Measurements from ENCODE around the gene ICE1. TPM values are rescaled to one million over a fixed set of nuclear protein-coding genes. Genes with fewer than 3 reads are reported as not detected.
"Not testable (repeated sequence)": the region's sequence is repeated elsewhere in the genome, so short reads cannot be mapped to it uniquely, and the experiment has no call there.

ICE1 gene
- total and polyA plus RNA-seq, 10 donors: 4.9 to 42.7 (median 31.3) TPM

DNA sequence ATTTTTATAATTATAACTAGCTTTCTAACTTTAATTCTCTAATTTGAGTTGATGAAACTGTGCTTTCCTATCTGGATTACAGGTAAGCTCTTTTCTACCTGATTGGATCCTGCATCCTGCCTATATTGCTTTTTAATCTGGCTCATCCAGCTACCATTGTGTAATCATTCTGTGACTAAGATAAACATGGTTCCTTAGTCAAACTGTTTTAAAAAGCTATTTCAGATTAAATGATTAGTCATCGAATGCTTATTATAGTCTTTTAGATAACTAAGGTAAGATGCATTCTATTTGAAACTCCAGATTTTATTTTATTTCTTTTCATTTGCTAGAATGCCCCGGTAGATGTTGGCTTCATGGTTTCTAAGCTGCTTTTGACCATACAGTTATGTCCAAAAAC, 50.7 kb downstream of the ICE1 start:
- 95 to 99% (median 98%) methylated on average over 2 of the region's 2 CpGs for whole genome bisulfite sequencing, 5 donors
- Histone ChIP-seq H3K36me3 (peaks cover 0 to 88% (median 37%) of the 10 kb centered on the region in 6 donors), H3K27ac (no peak overlapping the region), H3K9me3 (no peaks in the 10 kb centered on the region), H3K27me3 (replicated peaks in 1 of 7) (no peaks in the 10 kb centered on the region), H3K4me3 (no peak overlapping the region), H3K4me1 (no peaks in the 10 kb centered on the region)
- TF ChIP-seq POLR2A (IDR thresholded peaks at IDR 0.05) (no peak), POLR2AphosphoS5 (IDR thresholded peaks at IDR 0.05) (no peak), CTCF (IDR thresholded peaks at IDR 0.05 in 8 of 11, conservative IDR thresholded peaks at IDR 0.05 in 3 of 11) (no peak)
- intact Hi-C loops (cut with DNase I; ENCODE audit: low total_unique reads): no loop called here
- no peak for DNase-seq

DNA sequence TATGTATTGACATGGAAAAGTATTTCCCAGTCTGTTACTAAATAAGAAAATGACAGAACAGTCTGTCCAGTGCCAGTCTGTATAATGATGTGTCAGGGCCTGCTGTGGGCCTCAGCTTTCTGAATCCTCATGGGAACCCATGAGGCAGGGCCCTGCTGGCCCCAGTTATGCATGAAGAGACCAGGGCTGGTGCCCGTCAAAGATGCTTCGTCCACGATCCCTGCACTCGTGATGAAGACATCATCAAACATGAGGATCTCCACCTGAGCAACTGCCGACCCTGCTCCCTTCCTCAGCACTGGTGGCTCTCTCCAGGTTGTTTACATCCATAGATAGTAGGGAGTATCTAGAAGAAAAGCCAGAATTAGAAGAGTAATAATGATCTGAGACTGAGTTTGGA, 52.5 kb downstream of the ICE1 start:
- intact Hi-C loops (cut with DNase I; ENCODE audit: low total_unique reads): no loop called here
- no peaks in the 10 kb centered on the region for H3K9me3 ChIP-seq
- no peak for TF ChIP-seq POLR2AphosphoS5 (IDR thresholded peaks at IDR 0.05)
- TF ChIP-seq CTCF (IDR thresholded peaks at IDR 0.05 in 8 of 11, conservative IDR thresholded peaks at IDR 0.05 in 3 of 11): no peak
- no peak for TF ChIP-seq POLR2A (IDR thresholded peaks at IDR 0.05)
- no peak for DNase-seq
- no peaks in the 10 kb centered on the region for H3K27me3 ChIP-seq (replicated peaks in 1 of 7)
- no peak overlapping the region for H3K27ac ChIP-seq
- peaks cover 0 to 78% (median 34%) of the 10 kb centered on the region in 6 donors for H3K36me3 ChIP-seq
- no peaks in the 10 kb centered on the region for H3K4me1 ChIP-seq
- no peak overlapping the region for H3K4me3 ChIP-seq
- 94 to 98% (median 97%) methylated on average over 5 of the region's 5 CpGs for WGBS, 5 donors

GRCh38 chr5:5475975-5476374, 53.5 kb downstream of the ICE1 start:
- H3K9me3 ChIP-seq: no peaks in the 10 kb centered on the region
- peaks cover 0 to 8% (median 1%) of the 10 kb centered on the region in 6 donors for H3K4me1 ChIP-seq
- no peaks in the 10 kb centered on the region for H3K27me3 ChIP-seq (replicated peaks in 1 of 7)
- H3K4me3 ChIP-seq: no peak overlapping the region
- DNase-seq: no peak
- intact Hi-C loops (cut with DNase I; ENCODE audit: low total_unique reads): no loop called here
- peaks cover 0 to 74% (median 33%) of the 10 kb centered on the region in 6 donors for H3K36me3 ChIP-seq
- WGBS, 5 donors: 94 to 99% (median 96%) methylated on average over 2 of the region's 2 CpGs
- no peak overlapping the region for H3K27ac ChIP-seq
- TF ChIP-seq CTCF (IDR thresholded peaks at IDR 0.05 in 8 of 11, conservative IDR thresholded peaks at IDR 0.05 in 3 of 11) (no peak), POLR2A (IDR thresholded peaks at IDR 0.05) (no peak), POLR2AphosphoS5 (IDR thresholded peaks at IDR 0.05) (no peak)

GRCh38 chr5:5479578-5479977, 57.1 kb downstream of the ICE1 start:
- intact Hi-C loops (cut with DNase I; ENCODE audit: low total_unique reads); H3K27me3 ChIP-seq (replicated peaks in 1 of 7); H3K4me3 ChIP-seq; H3K27ac ChIP-seq; DNase-seq; H3K9me3 ChIP-seq: not testable (repeated sequence)
- H3K4me1 ChIP-seq: peaks cover 0 to 11% (median 6%) of the 10 kb centered on the region in 6 donors
- peaks cover 0 to 63% (median 22%) of the 10 kb centered on the region in 6 donors for H3K36me3 ChIP-seq
- 93 to 100% (median 100%) methylated on average over 1 of the region's 1 CpG for WGBS, 5 donors

Measured in spleen (tissue), 11 donors.